GM19463 (cell line): ENCODE results near the gene TMEM272.

Experiments used
- ATAC-seq: cut with Tn5 transposase; IDR thresholded peaks from one replicate; pipeline ENCODE4 v1.9.1; 2021; ENCODE audit warnings: mild to moderate bottlenecking, moderate library complexity; ENCODE audit not compliant: unreplicated experiment

TMEM272 gene

GRCh38 chr13:51783428-51784094, 61.4 kb downstream of the TMEM272 start:
- ATAC-seq = no peak

- no peak for ATAC-seq
These were observed 62.8 kb downstream of the TMEM272 start for GRCh38 chr13:51782026-51782710.

- ATAC-seq = peak; percentile 89
These were observed 63.5 kb downstream of the TMEM272 start for GRCh38 chr13:51781246-51782022.

GRCh38 chr13:51780099-51780498, 64.9 kb downstream of the TMEM272 start:
- ATAC-seq = no peak

- no peak for ATAC-seq
These were observed 66.6 kb downstream of the TMEM272 start for GRCh38 chr13:51778392-51778791.

- ATAC-seq = no peak
These were observed 67.1 kb downstream of the TMEM272 start for GRCh38 chr13:51777921-51778320.

GRCh38 chr13:51776179-51776578, 68.8 kb downstream of the TMEM272 start:
- no peak for ATAC-seq

GRCh38 chr13:51773515-51773914, 71.5 kb downstream of the TMEM272 start:
- no peak for ATAC-seq

- no peak for ATAC-seq
These were observed 72.2 kb downstream of the TMEM272 start for GRCh38 chr13:51772781-51773180.

- no peak for ATAC-seq
These were observed 72.9 kb downstream of the TMEM272 start for GRCh38 chr13:51772105-51772455.

- no peak for ATAC-seq
These were observed 73.4 kb downstream of the TMEM272 start for GRCh38 chr13:51771418-51772104.

GRCh38 chr13:51770681-51771417, 74.1 kb downstream of the TMEM272 start:
- no peak for ATAC-seq

GRCh38 chr13:51770160-51770559, 74.8 kb downstream of the TMEM272 start:
- no peak for ATAC-seq

GRCh38 chr13:51769455-51770127, 75.4 kb downstream of the TMEM272 start:
- no peak for ATAC-seq

- ATAC-seq = no peak
These were observed 76.0 kb downstream of the TMEM272 start for GRCh38 chr13:51768976-51769375.

GRCh38 chr13:51768378-51768921, 76.5 kb downstream of the TMEM272 start:
- ATAC-seq = no peak

- ATAC-seq = no peak
These were observed 77.9 kb downstream of the TMEM272 start for GRCh38 chr13:51767100-51767499.

GRCh38 chr13:51765142-51765515, 79.8 kb downstream of the TMEM272 start:
- ATAC-seq = no peak

- peak; percentile 71 for ATAC-seq
These were observed 80.5 kb downstream of the TMEM272 start for GRCh38 chr13:51764184-51765141.
